Activated T-cell treated with anti-CD3 and anti-CD28 coated beads, Interleukin-2, amount 50 U/mL, for 4 hours (primary cell): ENCODE data around the gene CACNA1A. TPM values are rescaled to one million over a fixed set of nuclear protein-coding genes. Genes with fewer than 3 reads are reported as not detected.

Source experiments
- ATAC-seq, 2 donors: fragments of 200-7000 bp; cut with Tn5 transposase; one replicate each; pipeline ENCODE4 v1.10.0; 2021
- DNase-seq: peaks from one replicate; pipeline ENCODE4 v3.0.0-alpha.2; 2020
- H3K27me3 Mint-ChIP-seq: one replicate; pipeline ENCODE4 v1.8.0; 2021; ENCODE audit warnings: low read depth, mixed read lengths
- H3K36me3 Mint-ChIP-seq: one replicate; pipeline ENCODE4 v1.8.0; 2022; ENCODE audit warnings: mixed read lengths; ENCODE audit not compliant: insufficient read depth
- H3K4me1 Mint-ChIP-seq: one replicate; pipeline ENCODE4 v1.8.0; 2021; ENCODE audit warnings: low read depth, mixed read lengths
- H3K4me3 Mint-ChIP-seq: one replicate; pipeline ENCODE4 v1.8.0; 2021; ENCODE audit warnings: mild to moderate bottlenecking, moderate library complexity, mixed read lengths
- H3K9me3 Mint-ChIP-seq: one replicate; pipeline ENCODE4 v1.8.0; 2021; ENCODE audit warnings: mixed read lengths
- total RNA-seq, 3 donors: library from RNA; stranded (reverse); gene quantifications; one replicate each; pipeline ENCODE4 v1.2.1, GENCODE V29; 2021

Gene CACNA1A
- total RNA-seq, 3 donors from 2014 or later, result 0.16 to 0.43 (median 0.20) TPM

- DNase-seq, result no peak
- ATAC-seq, result no peak
- H3K27me3 Mint-ChIP-seq, result no peaks in the 10 kb centered on the region
- H3K4me3 Mint-ChIP-seq, result peak overlapping the region; percentile 35
- H3K9me3 Mint-ChIP-seq, result no peaks in the 10 kb centered on the region
- peaks cover 73% of the 10 kb centered on the region for H3K4me1 Mint-ChIP-seq
- no peaks in the 10 kb centered on the region for H3K36me3 Mint-ChIP-seq
Measured at GRCh38 chr19:13160557-13160956, 345.7 kb downstream of the CACNA1A start.

GRCh38 chr19:13159713-13160112 lies 346.6 kb downstream of the CACNA1A start:
- Mint-ChIP-seq H3K4me1 (peaks cover 67% of the 10 kb centered on the region), H3K36me3 (peaks cover 2% of the 10 kb centered on the region), H3K4me3 (no peak overlapping the region), H3K27me3 (no peaks in the 10 kb centered on the region), H3K9me3 (no peaks in the 10 kb centered on the region)
- DNase-seq (no peak), ATAC-seq (no peak)
